H1 (cell line): Measurements from ENCODE around the gene ST8SIA5. TPM values are rescaled to one million over a fixed set of nuclear protein-coding genes. Genes with fewer than 3 reads are reported as not detected.

Experiments
- CTCF ChIA-PET: fragments of 300-600 bp; sonication (Branson Sonifier 250); formaldehyde crosslinking; loops from one replicate; lab custom pipeline; 2021; ENCODE audit not compliant: partially characterized antibody; lab: Charles Lee
- POLR2A ChIA-PET: fragments of 300-600 bp; sonication (Branson Sonifier 250); formaldehyde crosslinking; loops from one replicate; lab custom pipeline; 2021; ENCODE audit warnings: inconsistent platforms; ENCODE audit not compliant: partially characterized antibody; lab: Charles Lee
- DNase-seq, 2 experiments: peaks; one replicate each; pipeline versions ENCODE4 v3.0.0 to v3.0.0-alpha.2; 2010 to 2022; ENCODE audit warnings: low spot score in 2 of 2, low read depth in 1 of 2, mixed read lengths in 1 of 2
- FAIRE-seq: peaks from 2 replicates; lab custom pipeline; 2011; peaks lifted over from hg19 to GRCh38; lab: Jason Lieb, UNC
- H2AFZ ChIP-seq: 2 replicates; pipeline ENCODE4 v1.8.1; 2012; ENCODE audit warnings: low read length, inconsistent platforms
- H2AK5ac ChIP-seq: 2 replicates; pipeline ENCODE4 v1.6.1; 2013; ENCODE audit warnings: low read depth, low read length
- H2BK120ac ChIP-seq: replicated peaks from 2 replicates; pipeline ENCODE3; 2013; ENCODE audit warnings: low read depth, low read length, inconsistent platforms
- H2BK12ac ChIP-seq: 2 replicates; pipeline ENCODE4 v1.6.1; 2013; ENCODE audit warnings: low read depth, low read length
- H2BK15ac ChIP-seq: 2 replicates; pipeline ENCODE4 v1.6.1; 2013; ENCODE audit warnings: low read length
- H2BK20ac ChIP-seq: 2 replicates; pipeline ENCODE4 v1.6.1; 2013; ENCODE audit warnings: low read length
- H2BK5ac ChIP-seq: 2 replicates; pipeline ENCODE4 v1.6.1; 2013; ENCODE audit warnings: low read depth, low read length
- H3K14ac ChIP-seq: 2 replicates; pipeline ENCODE4 v1.6.1; 2013; ENCODE audit warnings: inconsistent platforms; ENCODE audit not compliant: insufficient read length
- H3K18ac ChIP-seq: 2 replicates; pipeline ENCODE4 v1.6.1; 2013; ENCODE audit warnings: low read length; ENCODE audit errors: extremely low read depth
- H3K23ac ChIP-seq: 2 replicates; pipeline ENCODE4 v1.6.1; 2013; ENCODE audit warnings: inconsistent platforms; ENCODE audit not compliant: insufficient read length
- H3K23me2 ChIP-seq: 2 replicates; pipeline ENCODE4 v1.6.1; 2013; ENCODE audit warnings: low read depth, low read length
- H3K27ac ChIP-seq: 2 replicates; pipeline ENCODE4 v1.6.1; 2011; ENCODE audit warnings: low read depth, low read length, inconsistent platforms
- H3K27me3 ChIP-seq, 4 experiments: replicated peaks in 1 of 4; 1 replicate in 1 of 4; 2 replicates in 3 of 4; pipeline versions ENCODE4 v1.6.1 to v1.8.1; 2011 to 2013; ENCODE audit warnings: low read length in 3 of 4, mild to moderate bottlenecking in 3 of 4, inconsistent platforms in 2 of 4, mixed read lengths in 2 of 4, moderate library complexity in 1 of 4; ENCODE audit not compliant: control insufficient read depth in 3 of 4, insufficient read depth in 3 of 4; ENCODE audit errors: extremely low read depth in 1 of 4
- H3K36me3 ChIP-seq, 4 experiments: 2 replicates each; pipeline versions ENCODE4 v1.6.1 to v1.8.1; 2011 to 2013; ENCODE audit warnings: mild to moderate bottlenecking in 4 of 4, low read length in 3 of 4, moderate library complexity in 2 of 4, control low read depth in 1 of 4, inconsistent platforms in 1 of 4; ENCODE audit not compliant: insufficient read depth in 4 of 4, control insufficient read depth in 2 of 4
- H3K4ac ChIP-seq: replicated peaks from 2 replicates; pipeline ENCODE3; 2013; ENCODE audit warnings: low read length, low read depth, mixed read lengths, inconsistent platforms; ENCODE audit not compliant: insufficient read length
- H3K4me1 ChIP-seq, 4 experiments: replicated peaks in 1 of 4; 1 replicate in 1 of 4; 2 replicates in 3 of 4; pipeline versions ENCODE4 v1.6.1 to v1.8.1; 2011 to 2013; ENCODE audit warnings: low read length in 3 of 4, inconsistent platforms in 2 of 4, mixed read lengths in 1 of 4; ENCODE audit not compliant: insufficient read depth in 4 of 4, control insufficient read depth in 3 of 4
- H3K4me2 ChIP-seq, 2 experiments: 2 replicates each; pipeline versions ENCODE4 v1.6.1 to v1.8.1; 2011 to 2013; ENCODE audit warnings: low read depth in 2 of 2, low read length in 2 of 2, control low read depth in 1 of 2, inconsistent platforms in 1 of 2, mild to moderate bottlenecking in 1 of 2; ENCODE audit not compliant: insufficient read depth in 1 of 2
- H3K4me3 ChIP-seq, 4 experiments: fragments of 200-600, 300-600 bp in 1 of 4; sonication (generic), shearing (Covaris generic), sonication (Bioruptor Twin) in 1 of 4; 2 replicates each; pipeline versions ENCODE4 v1.5.1 to v1.8.1; 2011 to 2016; ENCODE audit warnings: low read length in 4 of 4, low read depth in 3 of 4, control low read depth in 2 of 4, inconsistent platforms in 2 of 4, mild to moderate bottlenecking in 2 of 4, mixed read lengths in 1 of 4, moderate library complexity in 1 of 4; ENCODE audit not compliant: insufficient read depth in 2 of 4; ENCODE audit errors: extremely low read depth in 1 of 4
- H3K56ac ChIP-seq: replicated peaks from 2 replicates; pipeline ENCODE3; 2013; ENCODE audit warnings: low read depth, mild to moderate bottlenecking, mixed read lengths, low read length, inconsistent platforms; ENCODE audit not compliant: insufficient read length
- H3K79me1 ChIP-seq: 2 replicates; pipeline ENCODE4 v1.6.1; 2013; ENCODE audit warnings: low read depth, low read length, control low read depth
- H3K79me2 ChIP-seq, 2 experiments: 2 replicates each; pipeline versions ENCODE4 v1.6.1 to v1.8.1; 2012 to 2013; ENCODE audit warnings: low read length in 2 of 2, mild to moderate bottlenecking in 2 of 2, inconsistent platforms in 1 of 2; ENCODE audit not compliant: insufficient read depth in 2 of 2, control insufficient read depth in 1 of 2
- H3K9ac ChIP-seq, 4 experiments: replicated peaks in 1 of 4; 1 replicate in 1 of 4; 2 replicates in 3 of 4; pipeline versions ENCODE4 v1.6.1 to v1.8.1; 2011 to 2013; ENCODE audit warnings: low read depth in 3 of 4, low read length in 3 of 4, control low read depth in 2 of 4, mild to moderate bottlenecking in 2 of 4, moderate library complexity in 2 of 4, inconsistent platforms in 1 of 4; ENCODE audit errors: extremely low read depth in 1 of 4
- H3K9me3 ChIP-seq, 2 experiments: 2 replicates each; pipeline versions ENCODE4 v1.6.1 to v1.8.1; 2012 to 2013; ENCODE audit warnings: mild to moderate bottlenecking in 2 of 2, moderate library complexity in 2 of 2, control low read depth in 1 of 2, inconsistent platforms in 1 of 2, low read depth in 1 of 2, low read length in 1 of 2, mixed read lengths in 1 of 2; ENCODE audit not compliant: insufficient read depth in 2 of 2
- H4K20me1 ChIP-seq, 2 experiments: replicated peaks in 1 of 2; 2 replicates each; pipeline versions ENCODE3 to v1.8.1; 2011 to 2013; ENCODE audit warnings: inconsistent platforms in 2 of 2, low read length in 2 of 2, mild to moderate bottlenecking in 1 of 2; ENCODE audit not compliant: insufficient read depth in 2 of 2, control insufficient read depth in 1 of 2
- H4K5ac ChIP-seq: 2 replicates; pipeline ENCODE4 v1.6.1; 2013; ENCODE audit warnings: low read length, low read depth, mixed read lengths, inconsistent platforms; ENCODE audit not compliant: insufficient read length
- H4K8ac ChIP-seq: 2 replicates; pipeline ENCODE4 v1.8.0; 2013; ENCODE audit warnings: mild to moderate bottlenecking, moderate library complexity, low read length, inconsistent platforms; ENCODE audit not compliant: insufficient read depth; ENCODE audit errors: extremely low read depth
- H4K91ac ChIP-seq: replicated peaks from 2 replicates; pipeline ENCODE3; 2013; ENCODE audit warnings: low read length, mixed read lengths, inconsistent platforms; ENCODE audit not compliant: insufficient read length
- ATF3 ChIP-seq: IDR thresholded peaks from 2 replicates; pipeline ENCODE4 v1.6.1; 2011; ENCODE audit warnings: low read depth, mild to moderate bottlenecking, low read length; ENCODE audit not compliant: insufficient read depth
- CEBPB ChIP-seq: IDR thresholded peaks from 2 replicates; pipeline ENCODE4 v1.6.1; 2012; ENCODE audit warnings: low read depth, low read length
- CHD2 ChIP-seq: IDR thresholded peaks from 2 replicates; pipeline ENCODE4 v1.6.1; 2012; ENCODE audit warnings: low read length, improper control_type of control experiment
- JUND ChIP-seq: IDR thresholded peaks from 2 replicates; pipeline ENCODE4 v1.6.1; 2011; ENCODE audit warnings: mild to moderate bottlenecking, improper control_type of control experiment, low read length
- RNF2 ChIP-seq: fragments of 200-900, 300-1000 bp; sonication (generic); IDR thresholded peaks from 2 replicates; pipeline ENCODE4 v1.7.1; 2016; ENCODE audit warnings: borderline replicate concordance, low read depth, mild to moderate bottlenecking, antibody characterized with exemption, low read length; ENCODE audit not compliant: poor library complexity, severe bottlenecking; ENCODE audit errors: missing control alignments
- SP1 ChIP-seq: IDR thresholded peaks from 2 replicates; pipeline ENCODE4 v1.6.1; 2011; ENCODE audit warnings: low read depth, low read length
- TCF12 ChIP-seq: IDR thresholded peaks from 2 replicates; pipeline ENCODE4 v1.6.1; 2011; ENCODE audit warnings: low read depth, mild to moderate bottlenecking, low read length
- whole genome bisulfite sequencing, 2 experiments: shearing (Covaris generic) in 1 of 2; methylation state at CpG; one replicate each; pipeline versions ENCODE4 v1.1.6 to v1.1.7; 2013 to 2015; ENCODE audit warnings: low lambda C conversion rate in 2 of 2, mixed read lengths in 2 of 2, inconsistent platforms in 1 of 2, low coverage in 1 of 2, missing lambda C conversion rate in 1 of 2; ENCODE audit not compliant: insufficient replicate concordance in 2 of 2, insufficient coverage in 1 of 2, insufficient read length in 1 of 2; ENCODE audit errors: extremely low coverage in 1 of 2, missing lambda C conversion rate in 1 of 2; 5-methylcytosine and 5-hydroxymethylcytosine counted together
- polyA plus RNA-seq, 7 experiments: library from polyadenylated mRNA; depleted of rRNA in 3 of 7; stranded (reverse) in 5 of 7; unstranded in 2 of 7; fragments of >200 nt in 5 of 7; fragments of 200-250 nt in 2 of 7; gene quantifications; 1 replicate in 5 of 7; 2 replicates in 1 of 7; 4 replicates in 1 of 7; pipeline versions ENCODE4 v1.2.1 to v1.2.3, GENCODE V29; 2011 to 2013; ENCODE audit warnings: missing spikeins in 2 of 7, mixed read lengths in 2 of 7
- total RNA-seq: library from RNA; stranded (reverse); fragmentation: NEBNext Ultra II Directional; extraction: Animal tissue kit (Norgen Biotek cat#: 25700); gene quantifications from 2 replicates; pipeline ENCODE4 v1.2.1, GENCODE V29; 2021
- TF ChIP-seq, protein P1 (sequence below): IDR thresholded peaks from 2 replicates; pipeline ENCODE4 v1.6.1; 2011; ENCODE audit warnings: low read length, improper control_type of control experiment

Gene ST8SIA5
- total and polyA plus RNA-seq, 2 of the 8 experiments (the other 6 are each of a cell fraction or from before 2014, with no cell fraction given), result 2.4 to 6.3 TPM

DNA sequence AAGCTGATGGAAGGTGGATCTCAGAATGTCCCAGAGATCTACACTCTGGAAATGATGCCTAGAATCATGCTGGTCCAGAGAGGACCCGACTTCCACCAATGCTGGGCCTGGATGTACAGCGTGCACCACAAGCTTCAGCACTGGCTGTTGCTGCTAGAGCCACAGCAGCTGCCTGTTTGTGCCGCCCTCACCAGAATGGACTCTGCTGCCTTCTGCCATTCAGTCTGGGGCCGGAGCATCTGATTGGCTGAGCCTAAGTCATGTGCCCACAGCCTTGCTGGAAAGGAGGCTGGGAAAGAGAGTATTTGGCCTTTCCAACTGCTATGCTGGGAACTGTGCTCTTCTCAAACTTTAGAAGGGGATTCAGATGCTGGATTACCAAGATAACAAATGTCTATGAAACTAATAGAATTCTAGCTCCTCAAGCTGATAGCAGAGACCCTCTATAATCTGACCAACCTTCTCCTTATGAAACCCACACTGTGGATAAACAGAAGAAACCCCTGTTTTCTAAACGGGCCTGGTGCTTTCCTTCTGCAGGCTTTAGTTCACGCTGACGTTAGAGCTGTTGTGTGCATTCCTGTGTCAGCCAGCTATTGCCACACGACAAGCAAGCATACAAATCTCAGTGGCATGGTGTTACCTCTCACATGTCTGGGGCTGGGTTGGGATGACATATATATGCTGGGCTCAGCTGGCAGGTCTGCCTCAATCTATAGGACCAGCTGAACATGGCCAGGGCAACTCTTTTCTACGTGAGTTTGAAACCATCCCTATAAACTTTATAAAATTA is 95.7 kb downstream of the ST8SIA5 start:
- H2BK20ac ChIP-seq, result no peak overlapping the region
- no peak overlapping the region for H3K14ac ChIP-seq
- no peaks in the 10 kb centered on the region for H3K23me2 ChIP-seq
- H4K5ac ChIP-seq, result no peak overlapping the region
- peak overlapping the region; percentile 56; the same call in 1 of the 2 replicates for H2AFZ ChIP-seq
- H2BK5ac ChIP-seq, result no peak overlapping the region
- no peak overlapping the region for H4K8ac ChIP-seq
- no peak overlapping the region for H2BK120ac ChIP-seq
- FAIRE-seq (no peak), DNase-seq (peak in 1 of 2 experiments; percentile 65)
- no peak overlapping the region for H3K9ac ChIP-seq
- no peak overlapping the region for H4K91ac ChIP-seq
- no peak overlapping the region for H2BK12ac ChIP-seq
- no peaks in the 10 kb centered on the region for H3K27me3 ChIP-seq
- H2AK5ac ChIP-seq, result no peak overlapping the region
- peaks cover 0 to 9% (median 1%) of the 10 kb centered on the region in 4 experiments; a peak in 1 of 7 replicates for H3K4me1 ChIP-seq
- H3K4me2 ChIP-seq, result no peak overlapping the region
- H3K18ac ChIP-seq, result no peak overlapping the region
- peaks cover 6 to 8% of the 10 kb centered on the region in 2 experiments; a peak in 2 of 4 replicates for H3K9me3 ChIP-seq
- no peaks in the 10 kb centered on the region for H3K36me3 ChIP-seq
- WGBS, 2 experiments, result 87% methylated on average over 9 of the region's 9 CpGs; no CpG with 5 or more reads in 1 of the 2 experiments
- H2BK15ac ChIP-seq, result no peak overlapping the region; the same call in 1 of the 2 replicates
- no peaks in the 10 kb centered on the region for H4K20me1 ChIP-seq
- H3K23ac ChIP-seq, result no peak overlapping the region
- no peaks in the 10 kb centered on the region for H3K79me1 ChIP-seq
- H3K56ac ChIP-seq, result no peak overlapping the region
- no peak overlapping the region for H3K27ac ChIP-seq
- no peak overlapping the region for H3K4me3 ChIP-seq
- H3K4ac ChIP-seq, result no peak overlapping the region
- POLR2A ChIA-PET, result interaction anchor here (0.7 kb wide), 1 partner anchor 382 kb away, joined by 3 read pairs; no protein-coding TSS in a partner anchor
- H3K79me2 ChIP-seq, result no peaks in the 10 kb centered on the region
- no peak for TF ChIP-seq JUND
- peak; percentile 54; the same call in 1 of the 2 replicates for TF ChIP-seq ATF3
- no peak for TF ChIP-seq CEBPB
- TF ChIP-seq, protein P1, sequence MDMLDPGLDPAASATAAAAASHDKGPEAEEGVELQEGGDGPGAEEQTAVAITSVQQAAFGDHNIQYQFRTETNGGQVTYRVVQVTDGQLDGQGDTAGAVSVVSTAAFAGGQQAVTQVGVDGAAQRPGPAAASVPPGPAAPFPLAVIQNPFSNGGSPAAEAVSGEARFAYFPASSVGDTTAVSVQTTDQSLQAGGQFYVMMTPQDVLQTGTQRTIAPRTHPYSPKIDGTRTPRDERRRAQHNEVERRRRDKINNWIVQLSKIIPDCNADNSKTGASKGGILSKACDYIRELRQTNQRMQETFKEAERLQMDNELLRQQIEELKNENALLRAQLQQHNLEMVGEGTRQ, result peak; percentile 91
- TF ChIP-seq RNF2, result no peak
- 0 out of 2 replicates have a peak, but pooled peaks have one; percentile 18 for TF ChIP-seq SP1
- no peak for TF ChIP-seq TCF12
- TF ChIP-seq CHD2, result peak; percentile 64
- TF ChIP-seq, all 59 proteins: peak for 4
- CTCF ChIA-PET, result interaction anchor here (0.6 to 10.1 kb wide), 21 partner anchors 9 to 380 kb away, joined by 3 to 148 read pairs (median 3); a partner anchor contains a TSS
